GM13976 (cell line): ENCODE data around the gene LRRK2.
"Not testable (repeated sequence)": the region's sequence is repeated elsewhere in the genome, so short reads cannot be mapped to it uniquely, and the experiment has no call there.

Source experiments
- DNase-seq: peaks from one replicate; pipeline ENCODE4 v3.0.0; 2012; ENCODE audit warnings: low spot score
- in situ Hi-C: fragments of 300-500 bp; cut with MboI; formaldehyde crosslinking; loops from one replicate; pipeline ENCODE4 v1.12.0; 2022; ENCODE audit warnings: low sequenced_read_pairs, mixed read lengths, inconsistent platforms; ENCODE audit not compliant: unreplicated experiment
- TF ChIP-seq, protein P1 (sequence below): IDR thresholded peaks from 2 replicates; pipeline ENCODE4 v1.5.1; 2012; ENCODE audit warnings: borderline replicate concordance, mild to moderate bottlenecking; ENCODE audit not compliant: insufficient read depth; ENCODE audit errors: extremely low read depth, missing control alignments, control extremely low read depth

LRRK2 gene

DNA sequence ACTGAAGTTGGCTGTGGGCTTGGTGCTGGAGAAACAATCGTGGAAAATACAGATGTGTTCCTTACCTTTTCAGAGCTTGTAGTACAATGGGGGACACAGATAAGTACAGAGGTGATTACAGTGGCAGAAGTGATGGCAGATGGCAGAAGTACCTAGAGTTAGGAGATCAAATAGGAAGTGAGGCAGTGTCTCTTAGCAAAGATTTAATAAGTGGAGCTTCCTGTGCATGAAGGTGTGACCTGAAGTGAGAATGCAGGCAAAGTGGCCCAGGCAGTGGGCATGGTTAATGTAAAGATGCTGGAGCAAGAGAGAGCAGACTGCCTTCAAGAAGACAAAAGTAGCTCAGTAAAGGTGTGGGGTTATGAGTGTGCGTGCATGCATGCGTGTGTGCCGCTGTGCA is 16.0 kb downstream of the LRRK2 start:
- no peak for DNase-seq
- TF ChIP-seq, protein P1, sequence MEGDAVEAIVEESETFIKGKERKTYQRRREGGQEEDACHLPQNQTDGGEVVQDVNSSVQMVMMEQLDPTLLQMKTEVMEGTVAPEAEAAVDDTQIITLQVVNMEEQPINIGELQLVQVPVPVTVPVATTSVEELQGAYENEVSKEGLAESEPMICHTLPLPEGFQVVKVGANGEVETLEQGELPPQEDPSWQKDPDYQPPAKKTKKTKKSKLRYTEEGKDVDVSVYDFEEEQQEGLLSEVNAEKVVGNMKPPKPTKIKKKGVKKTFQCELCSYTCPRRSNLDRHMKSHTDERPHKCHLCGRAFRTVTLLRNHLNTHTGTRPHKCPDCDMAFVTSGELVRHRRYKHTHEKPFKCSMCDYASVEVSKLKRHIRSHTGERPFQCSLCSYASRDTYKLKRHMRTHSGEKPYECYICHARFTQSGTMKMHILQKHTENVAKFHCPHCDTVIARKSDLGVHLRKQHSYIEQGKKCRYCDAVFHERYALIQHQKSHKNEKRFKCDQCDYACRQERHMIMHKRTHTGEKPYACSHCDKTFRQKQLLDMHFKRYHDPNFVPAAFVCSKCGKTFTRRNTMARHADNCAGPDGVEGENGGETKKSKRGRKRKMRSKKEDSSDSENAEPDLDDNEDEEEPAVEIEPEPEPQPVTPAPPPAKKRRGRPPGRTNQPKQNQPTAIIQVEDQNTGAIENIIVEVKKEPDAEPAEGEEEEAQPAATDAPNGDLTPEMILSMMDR, result no peak
- in situ Hi-C loops, result no loop called here

DNA sequence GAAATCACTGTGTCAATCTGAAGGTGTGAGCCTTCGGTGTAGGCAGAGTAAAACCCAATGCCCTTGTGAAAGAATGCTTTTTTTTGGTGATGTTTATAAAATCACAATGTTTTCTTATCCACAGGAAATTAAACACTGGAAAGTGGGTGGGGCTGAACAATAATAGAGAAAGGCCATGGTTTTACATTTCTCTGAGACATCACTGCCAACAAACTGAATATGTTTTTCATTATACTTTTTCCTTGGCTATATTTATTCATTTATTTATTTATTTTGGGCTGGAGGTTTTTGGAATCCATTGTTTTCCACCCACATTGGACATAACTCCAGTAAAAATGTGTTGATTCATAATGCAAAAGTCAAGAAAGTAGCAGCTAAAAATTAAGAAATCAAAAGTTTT is 16.9 kb downstream of the LRRK2 start:
- TF ChIP-seq, protein P1, result no peak
- DNase-seq, result no peak
- in situ Hi-C loops, result no loop called here

DNA sequence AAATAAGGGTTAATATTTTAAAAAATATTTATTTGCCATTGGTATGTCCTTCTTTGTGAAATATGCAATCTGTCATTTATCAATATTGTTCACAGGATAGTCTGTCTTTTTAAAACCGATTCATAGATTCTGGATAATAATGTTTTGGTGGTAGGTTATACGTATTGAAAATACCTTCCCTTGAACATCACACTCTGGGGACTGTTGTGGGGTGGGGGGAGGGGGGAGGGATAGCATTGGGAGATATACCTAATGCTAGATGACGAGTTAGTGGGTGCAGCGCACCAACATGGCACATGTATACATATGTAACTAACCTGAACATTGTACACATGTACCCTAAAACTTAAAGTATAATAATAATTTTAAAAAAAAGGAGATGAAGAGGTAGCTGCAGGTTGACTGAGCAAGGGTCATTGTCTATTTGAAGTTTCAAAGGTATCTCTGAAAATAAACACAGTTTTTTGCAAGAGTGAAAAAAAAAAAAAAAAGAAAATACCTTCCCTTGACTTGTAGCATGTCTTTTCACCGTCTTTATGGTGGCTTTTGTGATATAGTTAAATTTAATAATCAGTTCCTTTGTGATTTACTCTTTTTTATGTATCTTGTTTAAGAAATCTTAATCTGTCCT is 19.8 kb downstream of the LRRK2 start:
- in situ Hi-C loops, DNase-seq: not testable (repeated sequence)

DNA sequence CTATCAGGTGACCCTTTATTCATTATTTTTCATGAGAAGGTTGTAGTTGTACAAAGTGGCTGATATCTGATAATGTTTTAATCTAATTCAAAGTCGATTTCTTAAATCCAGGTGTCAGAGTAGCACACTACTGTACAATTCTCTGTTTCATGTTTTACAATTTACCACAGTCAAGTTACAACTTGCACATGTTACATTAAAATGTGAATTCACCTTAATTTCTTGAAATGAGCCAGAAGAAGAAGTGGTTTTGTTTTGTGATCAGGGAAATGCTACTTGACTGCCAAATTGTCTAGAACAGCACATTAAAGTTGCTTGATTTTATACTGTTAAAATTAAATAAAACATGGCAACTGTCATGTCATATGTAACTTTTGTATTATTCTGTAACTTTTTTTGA is 23.2 kb downstream of the LRRK2 start:
- DNase-seq, result no peak
- in situ Hi-C loops, result no loop called here
- TF ChIP-seq, protein P1, result no peak

DNA sequence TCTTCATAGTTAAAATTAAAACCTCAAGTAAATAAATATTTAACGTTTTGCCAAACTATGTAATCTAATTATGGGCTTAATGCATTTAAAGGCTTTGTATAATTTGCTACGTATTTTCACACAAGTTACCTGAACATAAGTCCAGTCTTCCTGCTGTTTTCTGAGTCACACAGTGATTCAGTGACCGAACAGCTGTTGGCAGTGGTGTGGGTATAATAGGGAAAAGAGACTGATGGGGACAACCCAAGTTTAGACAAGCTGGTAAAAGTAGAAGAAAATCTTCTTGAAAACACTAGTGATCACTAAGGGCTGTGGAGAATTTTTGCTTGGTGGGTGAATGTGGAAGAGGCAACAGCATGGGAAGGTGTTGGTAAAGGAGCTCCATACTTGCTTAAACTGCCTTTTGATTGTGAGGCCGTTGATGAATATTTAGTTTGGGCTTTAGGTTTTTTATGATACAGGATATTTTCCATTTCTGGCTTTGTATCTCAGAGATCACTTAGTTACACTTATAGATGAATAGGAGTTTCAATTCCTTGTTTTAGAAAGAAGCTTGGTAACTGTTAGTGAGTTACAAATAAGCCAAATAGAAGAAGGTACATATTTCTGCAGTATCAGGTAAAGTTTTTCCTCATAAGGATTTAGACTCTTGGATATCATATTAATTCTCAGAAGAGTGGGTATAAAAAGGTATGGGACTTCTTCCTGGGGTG is 23.9 kb downstream of the LRRK2 start:
- in situ Hi-C loops, result no loop called here
- DNase-seq, result no peak
- TF ChIP-seq, protein P1, result no peak

DNA sequence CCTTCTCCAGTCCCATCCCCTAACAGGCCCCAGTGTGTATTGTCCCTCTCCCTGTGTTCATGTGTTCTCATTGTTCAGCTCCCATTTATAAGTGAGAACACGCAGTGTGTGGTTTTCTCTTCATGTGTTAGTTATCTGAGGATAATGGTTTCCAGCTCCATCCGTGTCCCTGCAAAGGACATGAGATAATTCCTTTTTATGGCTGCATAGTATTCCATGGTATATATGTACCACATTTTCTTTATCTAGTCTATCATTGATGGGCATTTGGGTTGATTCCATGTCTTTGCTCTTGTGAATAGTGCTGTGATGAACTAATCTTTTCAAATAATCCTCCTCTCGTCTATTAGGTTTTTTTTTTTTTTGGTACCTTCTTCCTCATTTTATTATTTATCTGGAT is 25.9 kb downstream of the LRRK2 start:
- in situ Hi-C loops, result not testable (repeated sequence)

DNA sequence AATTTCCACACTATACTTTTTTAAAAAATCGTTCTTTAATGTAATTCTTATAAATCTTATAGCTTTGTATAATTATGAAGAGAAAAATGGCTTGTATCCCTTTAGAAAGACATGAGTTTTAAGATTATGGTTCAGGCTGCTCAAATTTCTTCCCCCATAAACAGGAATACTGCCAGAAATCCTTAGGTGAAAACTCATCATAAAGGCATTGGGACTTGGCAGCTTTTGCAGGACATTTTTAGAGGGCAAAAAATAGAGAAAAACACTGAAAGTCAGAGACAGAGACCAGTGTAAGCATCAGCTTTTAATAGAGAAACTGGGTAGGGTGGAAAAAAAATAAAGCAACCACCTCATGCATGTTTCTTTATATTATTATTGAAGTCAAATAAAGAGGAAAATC is 29.1 kb downstream of the LRRK2 start:
- TF ChIP-seq, protein P1, result no peak
- no peak for DNase-seq
- in situ Hi-C loops, result no loop called here

More for the DNA sequence above, 25.9 kb downstream of the LRRK2 start:
- DNase-seq, result not testable (repeated sequence)
